Neuronal stem cell (in vitro differentiated cells): Measurements from ENCODE around the gene AQP7. TPM values are rescaled to one million over a fixed set of nuclear protein-coding genes. Genes with fewer than 3 reads are reported as not detected.

Source experiments
- DNase-seq: peaks from one replicate; pipeline ENCODE4 v3.0.0-alpha.2; 2013; ENCODE audit warnings: low spot score
- H2AFZ ChIP-seq: one replicate; pipeline ENCODE4 v1.6.1; 2013; ENCODE audit warnings: mild to moderate bottlenecking, low read length, inconsistent platforms
- H2AK5ac ChIP-seq: 2 replicates; pipeline ENCODE4 v1.6.1; 2013; ENCODE audit warnings: low read depth, mild to moderate bottlenecking, inconsistent platforms, low read length, moderate library complexity, mixed read lengths
- H2BK120ac ChIP-seq: 2 replicates; pipeline ENCODE4 v1.6.1; 2013; ENCODE audit warnings: low read depth, mild to moderate bottlenecking, inconsistent platforms, low read length, moderate library complexity, mixed read lengths
- H2BK12ac ChIP-seq: one replicate; pipeline ENCODE4 v1.6.1; 2013; ENCODE audit warnings: low read length, inconsistent platforms
- H2BK15ac ChIP-seq: 2 replicates; pipeline ENCODE4 v1.6.1; 2013; ENCODE audit warnings: mild to moderate bottlenecking, low read length, inconsistent platforms, mixed read lengths
- H2BK5ac ChIP-seq: one replicate; pipeline ENCODE4 v1.6.1; 2013; ENCODE audit warnings: inconsistent platforms, mild to moderate bottlenecking, low read length, moderate library complexity
- H3K14ac ChIP-seq: one replicate; pipeline ENCODE4 v1.6.1; 2013; ENCODE audit warnings: low read length, inconsistent platforms
- H3K18ac ChIP-seq: 2 replicates; pipeline ENCODE4 v1.6.1; 2013; ENCODE audit warnings: low read length, inconsistent platforms
- H3K23ac ChIP-seq: 2 replicates; pipeline ENCODE4 v1.6.1; 2013; ENCODE audit warnings: low read depth, mild to moderate bottlenecking, mixed read lengths, low read length, inconsistent platforms; ENCODE audit not compliant: poor library complexity
- H3K27ac ChIP-seq: replicated peaks from 3 replicates; pipeline ENCODE4 v1.5.1; 2013; ENCODE audit warnings: low read length, inconsistent platforms
- H3K27me3 ChIP-seq, 3 experiments: 2 replicates each; pipeline ENCODE4 v1.6.1; 2013; ENCODE audit warnings: low read length in 3 of 3, mild to moderate bottlenecking in 2 of 3, inconsistent platforms in 1 of 3, low read depth in 1 of 3, mixed read lengths in 1 of 3, moderate library complexity in 1 of 3; ENCODE audit not compliant: control insufficient read depth in 3 of 3, insufficient read depth in 3 of 3
- H3K36me3 ChIP-seq, 2 donors: replicated peaks in 1 of 2; 2 replicates each; pipeline ENCODE4 v1.6.1; 2013; ENCODE audit warnings: low read length in 2 of 2; ENCODE audit not compliant: control insufficient read depth in 2 of 2, insufficient read depth in 2 of 2
- H3K4ac ChIP-seq: 2 replicates; pipeline ENCODE4 v1.6.1; 2013; ENCODE audit warnings: inconsistent platforms, mild to moderate bottlenecking, low read length, moderate library complexity
- H3K4me1 ChIP-seq, 2 donors: 1 replicate in 1 of 2; 2 replicates in 1 of 2; pipeline ENCODE4 v1.6.1; 2013; ENCODE audit warnings: low read length in 2 of 2, low read depth in 1 of 2; ENCODE audit not compliant: control insufficient read depth in 2 of 2, insufficient read depth in 1 of 2
- H3K4me2 ChIP-seq: one replicate; pipeline ENCODE4 v1.6.1; 2013; ENCODE audit warnings: mild to moderate bottlenecking, low read length, inconsistent platforms; ENCODE audit not compliant: insufficient read depth, poor library complexity, severe bottlenecking
- H3K4me3 ChIP-seq, 2 donors: 2 replicates each; pipeline ENCODE4 v1.5.1; 2013; ENCODE audit warnings: low read length in 2 of 2, mild to moderate bottlenecking in 2 of 2, inconsistent platforms in 1 of 2, moderate library complexity in 1 of 2
- H3K79me1 ChIP-seq: one replicate; pipeline ENCODE4 v1.6.1; 2013; ENCODE audit warnings: low read depth, mild to moderate bottlenecking, inconsistent platforms, low read length, moderate library complexity
- H3K9ac ChIP-seq: one replicate; pipeline ENCODE4 v1.6.1; 2013; ENCODE audit warnings: mild to moderate bottlenecking, low read depth, low read length, inconsistent platforms; ENCODE audit not compliant: poor library complexity
- H3K9me3 ChIP-seq, 2 donors: replicated peaks in 1 of 2; 2 replicates each; pipeline versions ENCODE3 to v1.6.1; 2013; ENCODE audit warnings: low read length in 2 of 2, mild to moderate bottlenecking in 2 of 2, inconsistent platforms in 1 of 2, low read depth in 1 of 2, mixed read lengths in 1 of 2, moderate library complexity in 1 of 2; ENCODE audit not compliant: control insufficient read depth in 2 of 2, insufficient read depth in 1 of 2
- H4K8ac ChIP-seq: one replicate; pipeline ENCODE4 v1.6.1; 2013; ENCODE audit warnings: low read depth, mild to moderate bottlenecking, inconsistent platforms, low read length, moderate library complexity
- H4K91ac ChIP-seq: one replicate; pipeline ENCODE4 v1.6.1; 2013; ENCODE audit warnings: low read length, low read depth, mild to moderate bottlenecking, inconsistent platforms; ENCODE audit not compliant: poor library complexity
- WGBS, 2 donors: extraction: QIAGEN DNeasy Blood & Tissue Kit; methylation state at CpG; one replicate each; pipeline ENCODE4 v1.1.7; 2013; ENCODE audit warnings: missing lambda C conversion rate in 2 of 2, mixed read lengths in 1 of 2; ENCODE audit not compliant: insufficient read length in 2 of 2, insufficient replicate concordance in 1 of 2; ENCODE audit errors: extremely low coverage in 2 of 2; 5-methylcytosine and 5-hydroxymethylcytosine counted together
- small RNA-seq: library from polyadenylated mRNA; stranded (forward); fragments of <200 nt; extraction: miRNeasy Mini kit (QIAGEN cat#:217004); gene quantifications from one replicate; pipeline ENCODE3, GENCODE V24; 2013; ENCODE audit not compliant: insufficient read depth

The AQP7 gene

DNA sequence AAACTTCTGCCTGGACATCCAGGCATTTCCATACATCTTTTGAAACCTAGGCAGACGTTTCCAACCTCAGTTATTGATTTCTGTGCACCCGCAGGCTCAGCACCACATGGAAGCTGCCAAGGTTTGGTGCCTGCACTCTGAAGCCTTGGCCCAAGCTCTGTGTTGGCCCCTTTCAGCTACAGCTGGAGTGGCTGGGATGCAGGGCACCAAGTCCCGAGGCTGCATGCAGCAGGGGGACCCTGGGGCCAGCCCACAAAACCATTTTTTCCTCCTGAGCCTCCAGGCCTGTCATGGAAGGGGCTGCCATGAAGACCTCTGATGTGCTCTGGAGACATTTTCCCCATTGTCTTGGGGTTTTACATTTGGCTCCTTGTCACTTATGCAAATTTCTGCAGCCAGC is 62.2 kb downstream of the AQP7 start:
- no peak overlapping the region for H3K4me2 ChIP-seq
- H4K91ac ChIP-seq = no peak overlapping the region
- H2AFZ ChIP-seq = no peak overlapping the region
- H2BK120ac ChIP-seq = no peak overlapping the region
- no peak overlapping the region for H2AK5ac ChIP-seq
- H2BK5ac ChIP-seq = no peak overlapping the region
- WGBS, 2 donors = no CpG with 5 or more reads among the region's 3 CpGs
- H3K4me1 ChIP-seq = no peaks in the 10 kb centered on the region
- no peak for DNase-seq
- H3K4ac ChIP-seq = no peak overlapping the region
- peaks cover 12 to 33% of the 10 kb centered on the region in 2 donors for H3K9me3 ChIP-seq
- H2BK15ac ChIP-seq = no peak overlapping the region
- no peak overlapping the region for H4K8ac ChIP-seq
- peaks cover 3% of the 10 kb centered on the region for H3K79me1 ChIP-seq
- no peak overlapping the region for H3K23ac ChIP-seq
- no peak overlapping the region for H3K27ac ChIP-seq
- H3K36me3 ChIP-seq = peaks cover 24 to 88% of the 10 kb centered on the region in 2 donors
- no peak overlapping the region for H3K14ac ChIP-seq
- H3K18ac ChIP-seq = no peak overlapping the region
- no peak overlapping the region for H3K4me3 ChIP-seq
- no peak overlapping the region for H2BK12ac ChIP-seq
- no peaks in the 10 kb centered on the region for H3K27me3 ChIP-seq
- no peak overlapping the region for H3K9ac ChIP-seq

Small RNA genes lying within 50 kb of the gene (small RNA-seq; reads per million reads assigned to genes)
- gene AL356218.2 = not detected
- gene RF00019 = not detected
